ENCODE measurements around the gene IL4R.

DNA sequence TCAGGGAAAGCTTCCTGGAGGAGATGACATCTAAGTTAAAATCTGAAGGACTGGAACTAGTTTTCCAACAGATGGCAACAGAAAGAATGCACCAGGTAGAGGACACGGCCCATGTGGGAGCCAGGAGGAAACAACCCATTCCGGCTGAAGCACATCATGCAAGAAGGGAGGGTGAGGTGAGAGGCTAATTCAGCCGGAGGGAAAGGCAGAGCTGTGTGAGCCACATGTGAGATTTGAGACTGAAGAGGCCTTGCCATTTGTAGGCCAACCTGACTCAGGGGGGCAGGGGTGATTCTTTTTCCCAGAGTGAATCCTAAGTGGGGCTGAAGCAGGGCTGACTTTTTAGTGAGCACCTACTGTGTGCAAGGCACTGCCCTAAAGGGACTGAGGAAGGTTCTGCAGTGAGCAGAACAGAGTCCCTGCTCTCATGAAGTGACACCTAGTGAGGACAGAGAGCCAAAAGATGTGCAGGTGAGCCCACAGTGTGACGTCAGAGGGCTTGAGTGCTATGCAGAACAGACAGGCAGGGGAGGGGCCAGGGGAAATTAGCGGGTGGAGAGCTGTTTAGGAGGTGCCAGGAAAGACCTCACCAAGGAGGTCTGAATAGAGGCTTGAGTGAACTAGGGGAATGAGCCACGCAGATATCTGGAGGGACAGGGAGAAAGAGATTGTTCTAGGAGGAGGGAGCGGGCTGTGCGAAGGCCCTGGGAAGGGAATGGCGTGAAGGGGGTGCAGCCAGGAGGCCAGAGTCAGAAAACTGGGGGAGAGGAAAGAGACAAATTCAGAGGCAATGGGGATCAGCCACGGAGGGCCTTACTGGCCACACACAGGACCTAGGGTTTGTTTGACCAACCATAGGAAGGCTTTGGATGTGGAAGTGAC lies 68.4 kb downstream of the IL4R start:
- TF ChIP-seq, protein P1, sequence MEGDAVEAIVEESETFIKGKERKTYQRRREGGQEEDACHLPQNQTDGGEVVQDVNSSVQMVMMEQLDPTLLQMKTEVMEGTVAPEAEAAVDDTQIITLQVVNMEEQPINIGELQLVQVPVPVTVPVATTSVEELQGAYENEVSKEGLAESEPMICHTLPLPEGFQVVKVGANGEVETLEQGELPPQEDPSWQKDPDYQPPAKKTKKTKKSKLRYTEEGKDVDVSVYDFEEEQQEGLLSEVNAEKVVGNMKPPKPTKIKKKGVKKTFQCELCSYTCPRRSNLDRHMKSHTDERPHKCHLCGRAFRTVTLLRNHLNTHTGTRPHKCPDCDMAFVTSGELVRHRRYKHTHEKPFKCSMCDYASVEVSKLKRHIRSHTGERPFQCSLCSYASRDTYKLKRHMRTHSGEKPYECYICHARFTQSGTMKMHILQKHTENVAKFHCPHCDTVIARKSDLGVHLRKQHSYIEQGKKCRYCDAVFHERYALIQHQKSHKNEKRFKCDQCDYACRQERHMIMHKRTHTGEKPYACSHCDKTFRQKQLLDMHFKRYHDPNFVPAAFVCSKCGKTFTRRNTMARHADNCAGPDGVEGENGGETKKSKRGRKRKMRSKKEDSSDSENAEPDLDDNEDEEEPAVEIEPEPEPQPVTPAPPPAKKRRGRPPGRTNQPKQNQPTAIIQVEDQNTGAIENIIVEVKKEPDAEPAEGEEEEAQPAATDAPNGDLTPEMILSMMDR (conservative IDR thresholded peaks at IDR 0.05 in 1 of 2, IDR thresholded peaks at IDR 0.05 in 1 of 2; ENCODE audit: low read depth in 1 of 2, low read length in 2 of 2), result no peak
- no peak for TF ChIP-seq EZH2 (IDR thresholded peaks at IDR 0.05; ENCODE audit: low read length, missing control alignments)

Measured in fibroblast of lung (primary cell).